Measurements from ENCODE around the gene NXNL1.

The NXNL1 gene

DNA sequence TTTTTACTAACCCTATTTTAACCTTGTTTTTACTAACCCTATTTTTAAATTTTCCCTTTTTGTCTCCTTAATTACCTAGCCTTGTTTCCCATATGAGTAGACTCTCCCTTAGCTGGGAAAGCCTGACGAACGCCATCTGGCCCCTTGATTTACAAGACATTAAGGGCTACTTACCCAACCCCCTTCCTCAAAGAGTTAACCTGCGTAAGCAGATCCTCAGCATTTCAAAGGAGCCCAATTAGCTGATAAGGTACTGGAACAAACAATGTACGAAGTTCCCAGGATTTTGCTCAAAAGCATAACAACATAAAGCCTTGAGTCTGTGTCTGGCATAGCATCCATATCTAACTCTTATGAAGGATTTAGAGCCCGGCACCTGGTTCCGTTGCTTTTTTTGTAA is 45.6 kb downstream of the NXNL1 start:
- DNase-seq: no peak

- no peak for DNase-seq
Measured at GRCh38 chr19:17414097-17414496, 46.6 kb downstream of the NXNL1 start.

DNA sequence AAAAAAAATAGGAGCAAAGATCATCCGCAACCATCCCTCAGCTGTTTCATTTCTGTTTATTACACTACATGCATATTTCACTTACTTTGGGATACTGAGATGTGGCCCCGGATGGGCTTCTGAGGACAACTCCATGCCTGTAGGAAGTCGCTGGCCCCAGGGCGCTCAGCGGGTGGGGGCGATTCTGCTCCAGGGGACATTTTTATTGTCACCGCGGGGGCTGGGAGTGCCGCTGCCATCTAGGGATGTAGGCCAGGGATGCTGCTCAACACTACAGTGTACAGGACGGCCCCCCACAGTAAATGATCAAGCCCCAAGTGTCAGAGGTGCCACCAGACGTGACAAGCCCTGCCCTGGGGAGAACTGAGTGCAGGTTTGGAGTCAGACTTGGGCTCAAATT is 48.9 kb downstream of the NXNL1 start:
- DNase-seq: no peak

DNA sequence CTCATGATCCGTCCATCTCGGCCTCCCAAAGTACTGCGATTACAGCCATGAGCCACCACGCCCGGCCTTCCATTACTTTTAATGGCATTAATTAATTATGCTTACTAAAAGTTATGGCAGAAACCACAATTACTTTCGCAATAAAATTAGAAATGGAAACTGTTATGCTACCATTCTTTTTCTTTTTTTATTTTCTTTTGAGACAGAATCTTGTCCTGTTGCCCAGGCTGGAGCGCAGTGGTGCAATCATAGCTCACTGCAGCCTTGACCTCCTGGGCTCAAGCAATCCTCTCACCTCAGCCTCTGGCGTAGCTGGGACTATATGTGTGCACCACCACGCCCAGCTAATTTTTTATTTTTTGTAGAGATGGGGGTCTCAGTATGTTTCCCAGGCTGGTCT is 50.7 kb downstream of the NXNL1 start:
- no peak for DNase-seq

- no peak for DNase-seq
Measured at GRCh38 chr19:17406887-17407196, 53.9 kb downstream of the NXNL1 start.

- DNase-seq: no peak
Measured at GRCh38 chr19:17406046-17406886, 54.5 kb downstream of the NXNL1 start.
